Measurements from ENCODE around the gene C1orf198.

Gene C1orf198

GRCh38 chr1:230797376-230797920, 70.9 kb downstream of the C1orf198 start:
- TF ChIP-seq FOXP2 (optimal IDR thresholded peaks at IDR 0.05; ENCODE audit: borderline replicate concordance, extremely low read depth, extremely low read length, insufficient read depth), result no peak
- TF ChIP-seq SIN3A (IDR thresholded peaks at IDR 0.05; ENCODE audit: borderline replicate concordance, insufficient read depth, low read length), result no peak
- TF ChIP-seq REST (IDR thresholded peaks at IDR 0.05; ENCODE audit: insufficient read depth in 1 of 2, low read depth in 2 of 2, low read length in 2 of 2), result no peak
- TF ChIP-seq POLR2AphosphoS5 (IDR thresholded peaks at IDR 0.05; ENCODE audit: low read depth, low read length), result no peak
- no peak for TF ChIP-seq TAF1 (IDR thresholded peaks at IDR 0.05; ENCODE audit: borderline replicate concordance, insufficient read depth, low read length)

GRCh38 chr1:230796626-230797025, 71.7 kb downstream of the C1orf198 start:
- TF ChIP-seq REST (IDR thresholded peaks at IDR 0.05; ENCODE audit: insufficient read depth in 1 of 2, low read depth in 2 of 2, low read length in 2 of 2) (no peak), FOXP2 (optimal IDR thresholded peaks at IDR 0.05; ENCODE audit: borderline replicate concordance, extremely low read depth, extremely low read length, insufficient read depth) (no peak), TAF1 (IDR thresholded peaks at IDR 0.05; ENCODE audit: borderline replicate concordance, insufficient read depth, low read length) (no peak), POLR2AphosphoS5 (IDR thresholded peaks at IDR 0.05; ENCODE audit: low read depth, low read length) (no peak), SIN3A (IDR thresholded peaks at IDR 0.05; ENCODE audit: borderline replicate concordance, insufficient read depth, low read length) (no peak)

- TF ChIP-seq POLR2AphosphoS5 (IDR thresholded peaks at IDR 0.05; ENCODE audit: low read depth, low read length) (no peak), SIN3A (IDR thresholded peaks at IDR 0.05; ENCODE audit: borderline replicate concordance, insufficient read depth, low read length) (no peak), REST (IDR thresholded peaks at IDR 0.05; ENCODE audit: insufficient read depth in 1 of 2, low read depth in 2 of 2, low read length in 2 of 2) (no peak), FOXP2 (optimal IDR thresholded peaks at IDR 0.05; ENCODE audit: borderline replicate concordance, extremely low read depth, extremely low read length, insufficient read depth) (no peak), TAF1 (IDR thresholded peaks at IDR 0.05; ENCODE audit: borderline replicate concordance, insufficient read depth, low read length) (no peak)
Observed at GRCh38 chr1:230794871-230795605, 73.3 kb downstream of the C1orf198 start.

GRCh38 chr1:230794431-230794830, 73.9 kb downstream of the C1orf198 start:
- no peak for TF ChIP-seq SIN3A (IDR thresholded peaks at IDR 0.05; ENCODE audit: borderline replicate concordance, insufficient read depth, low read length)
- TF ChIP-seq TAF1 (IDR thresholded peaks at IDR 0.05; ENCODE audit: borderline replicate concordance, insufficient read depth, low read length), result no peak
- no peak for TF ChIP-seq POLR2AphosphoS5 (IDR thresholded peaks at IDR 0.05; ENCODE audit: low read depth, low read length)
- TF ChIP-seq FOXP2 (optimal IDR thresholded peaks at IDR 0.05; ENCODE audit: borderline replicate concordance, extremely low read depth, extremely low read length, insufficient read depth), result no peak
- TF ChIP-seq REST (IDR thresholded peaks at IDR 0.05; ENCODE audit: insufficient read depth in 1 of 2, low read depth in 2 of 2, low read length in 2 of 2), result no peak
